GM12891 (cell line): ENCODE results near the gene ZNF536.

Experiments
- PAX5 ChIP-seq: IDR thresholded peaks from 2 replicates; pipeline ENCODE4 v1.6.1; 2011; ENCODE audit warnings: low read length, moderate library complexity, mild to moderate bottlenecking; ENCODE audit not compliant: insufficient read depth, severe bottlenecking
- POLR2A ChIP-seq: IDR thresholded peaks from 2 replicates; pipeline ENCODE4 v1.6.1; 2011; ENCODE audit warnings: low read depth, low read length, control low read depth
- POLR2AphosphoS5 ChIP-seq: IDR thresholded peaks from 2 replicates; pipeline ENCODE4 v1.6.1; 2011; ENCODE audit warnings: low read depth, low read length, control low read depth
- POU2F2 ChIP-seq: IDR thresholded peaks from 2 replicates; pipeline ENCODE4 v1.6.1; 2011; ENCODE audit warnings: low read depth, mild to moderate bottlenecking, control low read depth, low read length, moderate library complexity
- SPI1 ChIP-seq: IDR thresholded peaks from 2 replicates; pipeline ENCODE4 v1.6.1; 2011; ENCODE audit warnings: low read depth, low read length, control low read depth
- TAF1 ChIP-seq: IDR thresholded peaks from 2 replicates; pipeline ENCODE4 v1.6.1; 2011; ENCODE audit warnings: low read depth, low read length, control low read depth

- TF ChIP-seq POLR2AphosphoS5 (no peak), POLR2A (no peak), TAF1 (no peak), POU2F2 (no peak), PAX5 (no peak), SPI1 (no peak)
These were observed 34.1 kb upstream of the ZNF536 start for GRCh38 chr19:30338041-30338456.
